CD4-positive, alpha-beta T cell treated with Interleukin-15 for 1 hour (primary cell): ENCODE results near the gene CDHR1.
A peak's percentile ranks its signal among the peaks of the same experiment; 100 is the strongest.

Experiments
- DNase-seq: peaks from one replicate; pipeline ENCODE4 v3.0.0-alpha.2; 2020

The CDHR1 gene

DNA sequence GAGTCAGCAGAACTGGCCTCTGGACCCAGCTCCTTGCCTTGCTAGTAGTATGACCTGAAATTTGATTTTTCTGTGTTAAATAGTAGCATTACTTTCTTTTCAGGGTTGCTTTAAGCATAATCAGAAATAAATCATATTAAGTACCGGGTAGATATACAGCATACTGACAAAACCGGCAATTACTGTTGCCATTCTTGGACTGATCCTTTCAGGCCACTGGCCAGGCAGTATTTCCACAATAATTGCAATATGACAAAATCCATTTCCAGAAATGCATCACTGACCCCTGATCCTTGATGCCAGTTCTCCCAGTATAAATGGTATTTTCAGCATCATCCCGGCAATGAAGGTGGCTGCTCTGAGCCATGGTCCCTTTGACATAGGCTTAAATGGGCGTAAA lies 40.1 kb downstream of the CDHR1 start:
- no peak for DNase-seq

DNA sequence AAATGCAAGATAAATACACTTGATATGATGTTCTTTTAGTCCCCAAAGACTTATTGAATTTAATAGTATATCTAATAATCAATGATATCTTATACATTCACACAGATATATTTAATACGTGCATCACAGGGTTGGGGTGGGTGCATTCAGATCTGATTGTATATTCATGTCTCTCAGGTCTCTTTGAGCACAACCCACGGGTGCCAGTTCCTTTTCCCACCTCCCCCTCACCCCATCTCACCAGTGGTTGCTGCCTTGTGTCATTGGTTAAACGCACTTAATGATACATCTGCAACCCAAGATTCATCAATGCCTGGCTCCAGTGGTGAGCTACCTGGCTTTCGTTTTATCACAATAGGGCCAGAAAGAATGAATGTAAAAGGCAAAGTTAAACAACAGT lies 40.8 kb downstream of the CDHR1 start:
- no peak for DNase-seq

DNA sequence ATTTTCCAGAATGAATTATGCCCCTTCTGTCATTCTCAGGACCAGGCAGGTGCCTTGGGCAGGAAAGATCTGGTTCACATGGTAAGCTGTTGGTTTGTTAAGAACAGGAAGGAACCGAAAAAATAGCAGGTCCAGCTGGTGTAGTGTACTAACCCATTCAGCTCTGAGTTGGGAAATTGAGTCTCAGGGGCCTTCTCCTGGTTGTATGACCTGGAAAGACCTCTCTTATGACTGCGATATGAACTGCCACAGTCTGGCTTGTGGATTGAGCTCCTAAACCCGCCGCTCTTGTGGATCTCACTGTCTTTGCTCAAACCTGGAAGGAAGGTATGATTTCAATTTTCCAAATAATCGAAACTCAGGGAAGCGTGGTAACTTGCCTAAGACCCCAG lies 42.5 kb downstream of the CDHR1 start:
- no peak for DNase-seq

DNA sequence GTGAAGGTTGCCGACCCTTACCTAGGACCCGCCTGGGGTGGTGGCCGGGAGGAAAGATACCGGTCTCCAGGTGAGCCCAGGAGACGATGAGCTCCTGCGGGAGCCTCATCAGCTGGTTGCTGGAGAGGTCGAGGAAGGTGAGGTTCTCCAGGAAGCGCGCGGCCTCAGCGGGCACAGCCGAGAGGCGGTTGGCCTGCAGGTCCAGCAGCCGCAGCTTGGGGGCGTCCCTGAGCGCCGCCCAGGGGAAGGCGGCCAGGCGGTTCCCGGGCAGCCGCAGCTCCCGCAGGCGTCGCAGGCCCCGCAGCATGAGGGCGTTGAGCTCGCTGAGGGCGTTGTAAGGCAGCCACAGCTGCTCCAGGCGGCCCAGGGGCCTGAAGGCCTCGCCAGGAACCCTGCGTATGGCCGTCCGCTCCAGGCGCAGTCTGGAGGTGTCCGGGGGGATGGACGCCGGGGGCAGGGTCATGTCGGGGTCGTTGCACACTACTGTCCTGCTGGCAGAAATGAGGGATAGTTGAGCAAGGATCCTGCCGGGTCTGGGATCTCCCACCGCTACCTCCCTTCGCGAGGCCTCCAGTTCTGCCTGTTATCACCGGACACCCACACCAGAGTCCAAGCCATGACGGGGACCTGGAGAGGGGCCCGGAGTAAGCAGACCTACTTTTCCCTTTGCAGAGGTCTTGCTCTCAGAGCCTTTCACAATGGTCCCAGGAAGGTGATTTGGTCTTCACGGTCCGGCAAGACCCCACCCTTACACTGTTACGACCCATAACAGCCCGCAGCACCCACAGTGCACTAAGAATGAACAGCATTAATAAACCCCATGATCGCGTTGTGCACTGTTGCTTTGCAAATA lies 43.1 kb downstream of the CDHR1 start:
- DNase-seq = no peak

DNA sequence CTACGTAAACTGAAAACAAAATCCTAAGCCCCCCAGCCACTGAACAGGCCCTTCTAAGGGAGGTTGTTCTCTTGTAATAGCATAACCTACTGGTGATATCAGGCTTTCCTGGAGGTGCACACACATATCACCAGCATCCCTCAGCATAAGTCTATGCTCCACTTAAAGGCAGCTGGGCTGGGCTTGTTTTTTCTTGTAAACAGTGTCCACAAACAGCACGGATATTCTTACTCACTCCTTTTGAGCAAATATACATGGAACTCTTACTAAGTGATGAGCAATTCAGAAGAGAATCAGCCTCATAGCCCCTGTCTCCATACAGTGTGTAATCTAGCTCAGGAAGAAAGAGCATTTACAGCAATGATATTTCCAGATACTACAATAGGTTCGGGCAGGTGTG lies 44.6 kb downstream of the CDHR1 start:
- DNase-seq = no peak

DNA sequence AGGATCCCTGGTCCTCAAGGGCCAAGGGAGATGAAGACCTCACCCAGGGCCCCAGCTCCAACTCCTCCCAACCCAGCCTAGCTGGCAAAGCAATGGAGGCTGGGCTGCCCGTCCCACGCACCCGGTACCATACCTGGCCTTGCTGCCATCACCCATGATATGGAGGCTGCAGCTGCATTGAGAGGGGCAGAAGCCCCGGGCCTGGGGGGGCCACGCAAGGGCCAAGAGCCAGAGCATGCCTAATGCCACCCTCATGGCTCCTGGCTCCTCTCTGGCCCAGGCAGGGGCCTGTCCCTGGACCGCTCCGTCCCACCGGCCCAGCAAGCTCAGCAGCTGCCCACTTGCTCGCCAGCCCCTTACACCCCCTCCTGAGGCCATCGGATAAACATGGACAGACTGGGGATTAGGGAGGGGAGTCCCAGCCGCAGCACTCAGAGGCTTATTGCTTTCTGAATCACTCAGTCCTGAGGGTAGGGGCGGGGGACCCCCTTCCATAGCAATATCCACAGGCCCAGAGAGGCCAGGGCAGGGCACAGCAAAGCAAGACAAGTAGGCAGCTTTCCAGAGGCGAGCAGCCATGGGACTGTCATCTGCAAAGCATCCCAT lies 47.0 kb downstream of the CDHR1 start, which contains the start of gene LRIT1:
LRIT1 (minus strand) TSS at position 362 of the 606 bp plus-strand sequence; CDS start at position 255, 107 bp downstream.
- no peak for DNase-seq

DNA sequence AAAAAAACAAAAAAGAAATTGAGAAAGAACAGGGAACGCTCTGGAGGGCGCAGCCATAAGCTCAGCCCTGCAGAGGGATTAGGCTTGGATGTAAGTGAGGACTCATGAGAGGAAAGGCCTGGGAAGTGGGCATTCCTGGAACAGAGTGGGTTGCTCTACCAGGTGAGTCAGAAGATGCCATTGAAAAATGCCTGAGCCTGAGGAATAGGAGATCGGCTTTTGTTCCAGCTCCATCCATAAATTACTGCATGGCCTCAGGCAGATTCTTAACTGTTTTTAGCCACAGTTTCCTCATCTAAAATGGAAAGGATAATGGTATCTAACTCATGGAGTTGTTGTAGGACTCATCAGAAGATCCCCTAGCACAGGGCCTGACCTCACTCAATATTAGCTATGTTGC lies 49.4 kb downstream of the CDHR1 start:
- no peak for DNase-seq

DNA sequence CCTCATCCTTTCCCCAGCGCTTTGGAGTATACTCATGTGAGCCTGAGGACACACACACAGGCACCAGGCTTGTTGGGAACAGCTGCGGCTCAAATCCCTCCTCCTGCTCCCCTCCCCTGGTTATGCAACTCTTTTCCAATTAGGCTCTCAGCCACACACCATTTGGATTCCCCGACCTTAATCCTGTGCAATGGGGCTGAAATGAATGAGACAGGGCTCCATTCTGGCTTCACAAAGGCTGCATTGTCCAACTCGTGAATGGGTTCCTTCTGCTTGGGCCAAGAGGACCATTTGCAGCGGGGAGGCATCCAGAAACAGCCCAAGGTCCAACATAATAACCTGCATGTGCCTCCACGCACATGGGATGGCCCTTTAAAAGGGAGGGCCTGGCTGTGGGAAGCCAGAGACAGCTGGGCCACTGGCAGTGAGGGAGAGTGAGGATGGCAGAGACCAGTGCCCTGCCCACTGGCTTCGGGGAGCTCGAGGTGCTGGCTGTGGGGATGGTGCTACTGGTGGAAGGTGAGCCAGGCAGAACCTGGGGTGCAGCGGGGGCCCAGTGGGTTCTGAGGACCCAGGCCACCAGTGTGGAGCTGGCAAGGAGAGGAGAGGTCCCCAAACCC lies 50.4 kb downstream of the CDHR1 start, which contains the start of gene RGR:
RGR (plus strand) TSS at position 403 of the 620 bp plus-strand sequence; CDS start at position 441, 38 bp downstream.
- no peak for DNase-seq

DNA sequence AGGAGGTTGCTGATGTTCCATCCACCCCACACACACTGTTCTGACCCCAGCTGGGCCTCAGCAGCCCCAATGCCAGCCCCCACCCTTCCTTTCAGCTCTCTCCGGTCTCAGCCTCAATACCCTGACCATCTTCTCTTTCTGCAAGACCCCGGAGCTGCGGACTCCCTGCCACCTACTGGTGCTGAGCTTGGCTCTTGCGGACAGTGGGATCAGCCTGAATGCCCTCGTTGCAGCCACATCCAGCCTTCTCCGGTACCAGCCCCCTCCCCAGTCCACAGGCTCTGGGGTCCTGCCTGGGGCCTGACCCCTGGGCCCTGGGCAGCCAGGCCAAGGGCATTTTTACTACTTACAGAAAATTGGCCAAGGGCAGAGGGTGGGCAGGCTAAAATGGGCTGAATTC lies 53.2 kb downstream of the CDHR1 start:
- no peak for DNase-seq

DNA sequence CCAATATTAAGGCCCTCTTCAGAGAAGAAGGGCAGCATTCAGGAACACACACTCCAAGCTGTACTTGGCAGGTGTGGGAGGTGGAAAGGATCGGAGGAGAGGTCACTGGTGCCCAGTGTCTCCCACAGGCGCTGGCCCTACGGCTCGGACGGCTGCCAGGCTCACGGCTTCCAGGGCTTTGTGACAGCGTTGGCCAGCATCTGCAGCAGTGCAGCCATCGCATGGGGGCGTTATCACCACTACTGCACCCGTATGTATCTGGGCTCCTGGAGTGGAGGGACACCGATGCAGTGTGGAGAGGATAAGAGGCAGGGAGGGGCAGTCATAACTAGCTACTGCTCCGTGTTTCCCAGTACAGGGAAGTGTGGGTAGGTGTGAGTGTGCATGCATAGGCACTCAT lies 54.5 kb downstream of the CDHR1 start:
- DNase-seq = no peak

DNA sequence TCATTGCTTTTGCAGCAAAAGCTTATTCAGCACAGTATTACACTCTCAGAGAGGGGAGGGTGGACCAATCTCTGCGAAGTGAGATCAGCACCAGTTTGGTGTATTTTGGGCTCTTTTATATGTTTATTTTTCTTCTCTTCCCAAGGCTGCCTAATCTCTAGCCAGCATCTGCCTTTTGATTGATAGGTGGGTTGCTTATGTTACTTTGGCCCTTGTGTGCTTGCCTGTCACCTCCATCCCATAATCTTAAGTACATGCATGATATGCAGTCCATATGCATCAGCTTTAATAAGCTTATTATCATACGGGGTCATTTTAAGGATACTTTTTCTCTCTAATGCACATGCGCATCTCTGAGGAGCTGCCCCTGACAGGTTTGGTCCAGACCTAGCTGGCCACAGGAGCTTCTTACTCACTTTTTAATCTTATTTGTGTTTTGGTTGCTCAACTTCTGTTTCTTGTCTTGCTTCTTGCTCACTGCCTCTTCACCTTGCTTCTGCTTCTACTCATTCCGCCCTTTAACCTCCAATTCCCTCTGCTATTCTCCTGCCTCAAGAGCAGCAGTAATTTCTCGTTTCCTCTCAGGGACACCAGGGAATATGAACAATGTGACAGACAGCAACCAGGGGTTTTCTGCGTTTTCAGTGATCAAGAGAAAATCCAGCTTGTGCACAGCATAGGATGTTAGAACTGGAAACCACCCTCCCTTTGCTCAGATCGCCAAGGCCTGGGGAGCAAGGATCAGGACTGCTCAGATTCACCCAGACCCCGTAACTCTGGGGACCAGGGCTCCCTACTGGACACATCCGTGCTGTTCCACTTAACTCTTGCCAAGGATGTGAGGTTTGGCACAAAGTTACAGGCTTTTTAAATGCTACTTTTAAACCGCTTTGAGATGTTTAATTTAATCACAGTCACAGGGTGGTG lies 60.5 kb downstream of the CDHR1 start:
- no peak for DNase-seq

DNA sequence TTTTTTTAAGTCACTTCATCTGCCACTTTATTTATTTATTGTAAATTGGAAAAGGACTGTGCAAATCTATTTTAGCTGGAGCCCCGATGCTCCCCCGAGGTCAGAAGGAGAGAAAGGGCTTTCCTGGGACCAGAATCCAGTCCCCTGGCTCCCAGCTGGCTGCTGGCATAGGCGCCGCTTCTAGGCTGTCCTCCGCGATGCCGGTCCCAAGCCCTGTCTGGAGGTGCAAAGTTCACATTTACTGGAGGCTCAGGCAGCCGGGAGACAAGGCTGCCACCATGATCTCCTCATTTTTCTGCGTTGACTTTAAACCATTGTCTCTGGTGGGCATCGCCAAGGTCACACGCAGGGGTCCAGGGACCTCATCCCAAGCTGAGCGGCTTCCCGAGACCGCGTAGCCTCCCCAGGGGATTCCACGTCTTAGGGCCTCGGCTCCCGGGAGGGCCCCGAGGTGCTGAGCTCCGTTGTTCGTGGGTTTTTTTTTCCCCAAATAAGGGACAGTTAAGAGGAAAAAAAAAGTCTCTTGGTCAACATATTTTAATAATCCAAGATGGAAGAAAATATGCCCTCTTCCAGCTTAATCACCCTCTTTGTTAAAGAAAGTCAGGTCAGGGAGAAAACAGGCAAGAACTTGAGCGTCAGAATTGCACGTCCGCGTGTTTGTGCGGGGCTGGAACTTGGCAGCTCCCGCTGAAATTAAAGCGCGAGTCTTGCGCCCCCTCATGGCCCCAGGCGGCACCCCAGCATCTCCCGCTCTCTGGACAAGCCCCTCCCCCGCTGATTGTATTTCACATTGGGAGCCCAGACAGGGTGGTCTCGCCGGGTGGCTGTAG lies 62.4 kb downstream of the CDHR1 start:
- DNase-seq = no peak

DNA sequence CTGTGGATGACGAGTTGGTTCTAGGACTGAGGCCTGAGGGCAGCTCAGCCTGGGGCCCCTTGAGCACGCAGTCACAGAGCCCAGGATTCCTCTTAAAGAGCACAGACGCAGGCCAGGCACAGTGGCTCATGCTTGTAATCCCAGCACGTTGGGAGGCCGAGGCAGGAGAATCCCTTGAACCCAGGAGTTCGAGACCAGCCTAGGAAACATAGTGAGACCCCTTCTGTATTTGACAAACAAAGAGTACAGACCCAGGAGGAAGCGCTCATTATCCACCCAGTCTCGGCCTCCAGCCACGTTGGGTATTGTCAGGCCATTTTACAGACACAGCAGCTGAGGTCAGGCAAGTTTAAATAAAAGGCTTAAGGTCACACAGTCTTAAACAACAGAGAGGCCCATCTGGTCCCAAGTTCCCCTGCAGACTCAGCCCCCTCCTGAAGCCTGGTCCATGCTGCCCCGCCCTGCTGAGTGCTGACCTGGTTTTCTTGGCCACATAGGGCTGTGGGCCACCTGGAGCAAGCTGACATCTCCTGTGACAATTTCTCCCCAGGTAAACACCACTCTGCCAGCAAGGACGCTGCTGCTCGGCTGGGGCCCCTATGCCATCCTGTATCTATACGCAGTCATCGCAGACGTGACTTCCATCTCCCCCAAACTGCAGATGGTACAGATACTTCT lies 63.1 kb downstream of the CDHR1 start:
- no peak for DNase-seq

DNA sequence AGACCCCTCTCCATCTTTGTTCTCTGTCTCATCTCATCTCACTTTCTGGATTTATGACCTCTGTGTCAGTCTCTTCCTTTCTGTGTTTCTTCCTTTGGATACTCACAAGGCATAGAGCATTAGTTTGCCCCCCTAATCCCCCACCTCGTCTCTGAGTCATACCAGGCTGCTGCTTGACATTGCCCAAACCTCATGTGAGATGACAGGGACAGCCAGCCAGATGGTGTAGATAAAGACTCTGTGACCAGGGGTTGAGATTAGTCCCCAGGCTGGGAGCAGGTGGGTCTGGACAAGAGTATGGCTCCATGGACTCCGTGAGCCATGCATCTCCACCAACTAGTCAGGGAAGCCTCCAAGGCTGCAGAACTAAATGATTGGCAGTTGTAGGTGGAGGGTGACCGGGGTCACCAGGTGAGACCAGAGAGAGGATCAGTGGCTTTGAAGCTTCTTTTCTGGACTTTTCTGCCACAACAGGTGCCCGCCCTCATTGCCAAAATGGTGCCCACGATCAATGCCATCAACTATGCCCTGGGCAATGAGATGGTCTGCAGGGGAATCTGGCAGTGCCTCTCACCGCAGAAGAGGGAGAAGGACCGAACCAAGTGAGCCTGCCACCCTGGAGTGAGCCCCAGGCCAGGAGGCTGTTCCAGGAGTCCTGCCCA lies 63.8 kb downstream of the CDHR1 start:
- no peak for DNase-seq

DNA sequence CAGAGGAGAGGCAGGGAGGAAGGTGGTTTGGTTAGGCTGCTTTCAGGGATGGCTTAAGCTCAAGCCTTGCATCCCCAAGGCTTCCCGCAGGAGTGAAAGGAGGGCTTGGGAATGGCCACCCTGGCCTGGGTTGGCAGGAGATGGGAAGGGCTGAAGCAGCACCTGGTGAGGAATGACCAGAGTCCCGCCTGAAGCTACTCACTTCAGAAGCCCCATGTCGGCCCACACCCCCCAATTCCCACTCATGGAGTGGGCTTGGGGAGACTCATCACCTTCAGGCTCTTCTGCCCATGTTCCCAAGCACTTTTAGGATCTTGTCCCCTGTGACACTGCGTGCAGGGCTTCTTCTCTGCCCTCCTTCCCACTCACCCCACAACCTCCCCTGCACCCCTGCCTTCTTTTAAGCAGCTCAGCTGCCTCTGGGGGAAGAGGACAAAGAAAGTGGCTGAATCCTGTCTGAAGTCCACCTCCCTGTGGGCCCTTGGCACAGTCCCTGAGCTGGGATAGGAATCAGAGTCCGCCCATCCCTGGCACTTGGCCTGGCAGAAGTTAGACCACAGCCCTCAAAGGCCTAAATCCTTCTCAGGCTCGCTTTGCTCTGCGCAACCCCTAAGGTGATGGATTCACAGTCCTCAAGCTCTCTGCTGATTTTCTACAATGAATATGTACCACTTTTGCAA lies 67.0 kb downstream of the CDHR1 start:
- no peak for DNase-seq

DNA sequence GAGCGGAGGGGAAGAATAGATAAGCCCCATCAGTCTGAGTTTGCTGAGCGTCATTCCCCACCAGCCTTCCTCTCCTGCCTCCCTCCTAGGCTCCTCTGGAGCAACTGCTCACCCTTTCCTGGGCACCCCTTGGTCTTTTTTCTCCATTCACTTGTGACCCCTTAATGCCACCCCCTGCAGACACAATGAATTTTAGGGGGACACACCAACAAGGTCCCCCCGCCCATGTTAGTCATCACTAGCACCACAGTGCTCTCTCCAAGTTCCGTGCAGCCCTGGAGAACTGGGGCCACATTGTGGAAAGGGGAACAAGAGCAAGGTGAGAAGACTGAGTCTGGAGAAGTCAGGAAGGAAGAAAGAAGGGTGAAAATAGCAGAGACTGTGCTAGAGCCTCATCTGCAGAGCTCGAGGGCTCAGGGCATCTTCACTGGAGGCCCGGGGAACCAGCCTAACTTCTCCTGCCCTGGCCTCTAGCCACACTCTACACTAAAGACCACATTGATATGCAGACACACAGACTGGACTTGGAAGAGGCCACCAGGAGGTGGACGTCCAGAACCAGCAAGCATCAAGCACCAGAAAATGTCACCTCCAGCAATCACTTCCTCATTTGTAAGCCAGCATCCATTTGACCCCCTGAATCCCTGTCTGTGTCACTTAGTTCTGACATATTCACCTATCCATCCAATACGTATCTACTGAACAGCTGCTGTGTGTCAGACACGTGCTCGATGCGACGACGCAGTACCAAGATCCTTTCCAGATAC lies 68.0 kb downstream of the CDHR1 start:
- no peak for DNase-seq

DNA sequence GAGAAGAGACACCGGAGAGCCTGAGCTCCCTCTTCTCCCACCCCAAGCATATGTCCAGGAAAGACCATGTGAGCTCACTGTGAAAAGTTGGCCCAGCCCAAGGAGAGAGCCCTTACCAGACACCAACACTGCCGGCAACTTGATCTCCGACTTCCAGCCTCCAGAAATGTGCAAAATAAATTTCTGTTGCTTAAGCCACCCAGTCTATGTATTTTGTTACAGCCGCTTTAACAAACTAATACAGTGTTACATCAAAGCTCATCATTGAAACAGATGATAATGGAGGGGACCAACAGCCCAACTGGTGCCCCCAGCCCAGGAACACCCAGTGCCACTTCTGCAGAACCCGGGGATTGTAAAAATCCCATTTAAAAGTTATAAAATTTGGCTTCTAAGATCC lies 69.4 kb downstream of the CDHR1 start:
- DNase-seq = no peak

DNA sequence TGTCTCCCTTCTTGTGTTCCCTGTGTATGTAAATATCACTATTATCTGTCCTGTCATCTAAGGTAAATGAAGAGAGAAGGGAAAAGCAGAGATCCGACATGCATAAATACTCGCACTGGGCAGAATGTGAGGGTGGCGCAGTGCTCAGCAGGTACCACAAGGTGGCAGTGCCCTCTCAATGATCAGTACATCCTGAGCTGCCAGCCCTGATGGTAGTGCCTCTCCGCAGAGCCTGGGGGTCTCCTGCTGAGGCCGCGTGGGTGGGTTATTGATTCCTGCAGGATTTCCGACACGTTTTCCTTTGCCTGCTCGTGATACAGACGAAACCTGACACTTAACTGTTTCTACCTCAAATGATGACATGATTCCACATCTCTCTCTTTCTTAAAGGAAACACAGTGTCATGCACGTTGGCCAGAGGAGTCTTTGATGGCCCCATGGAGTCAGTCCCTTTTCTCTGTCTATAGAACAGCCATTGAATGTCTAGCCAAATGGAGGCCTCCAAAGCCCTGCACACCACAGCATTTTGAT lies 70.3 kb downstream of the CDHR1 start:
- peak; percentile 54 for DNase-seq

DNA sequence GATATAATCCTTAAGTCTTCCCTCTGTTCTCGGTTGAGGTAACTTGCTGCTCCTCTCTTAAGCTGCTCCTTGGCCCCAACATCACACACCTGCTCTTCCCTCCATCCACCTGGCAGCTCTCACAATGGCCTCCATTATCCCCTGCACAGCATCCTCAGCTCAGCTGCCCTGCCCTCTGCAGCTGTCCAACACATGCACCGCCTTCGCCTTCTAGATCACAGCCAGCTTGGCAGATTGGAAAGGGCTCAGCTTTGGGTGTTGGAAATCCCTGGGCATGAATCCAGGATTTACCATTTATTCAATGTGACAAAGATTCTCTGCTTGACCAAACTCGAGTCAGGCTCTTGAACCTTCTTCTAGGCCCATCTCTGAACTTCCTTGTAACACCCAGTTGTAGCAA lies 71.1 kb downstream of the CDHR1 start:
- DNase-seq = no peak
